Fibroblast of the aortic adventitia (primary cell): Measurements from ENCODE around the gene ZNF26. TPM values are rescaled to one million over a fixed set of nuclear protein-coding genes. Genes with fewer than 3 reads are reported as not detected.
A peak's percentile ranks its signal among the peaks of the same experiment; 100 is the strongest.

Experiments
- DNase-seq: peaks from one replicate; pipeline ENCODE4 v3.0.0-alpha.2; 2010; ENCODE audit warnings: low read depth
- H3K4me3 ChIP-seq: 2 replicates; pipeline ENCODE4 v1.5.1; 2011; ENCODE audit warnings: low read depth, mild to moderate bottlenecking, control low read depth, low read length, moderate library complexity
- CTCF ChIP-seq: IDR thresholded peaks from 2 replicates; pipeline ENCODE4 v1.5.1; 2011; ENCODE audit warnings: mild to moderate bottlenecking, low read length, control low read depth, inconsistent platforms; ENCODE audit not compliant: insufficient read depth
- total RNA-seq: library from RNA; depleted of rRNA; stranded (reverse); fragments of >200 nt; gene quantifications from 2 replicates; pipeline ENCODE4 v1.2.3, GENCODE V29; 2012; ENCODE audit warnings: low replicate concordance

Gene ZNF26
- total RNA-seq, 1 donor = 14.0 TPM

- no peak overlapping the region for H3K4me3 ChIP-seq
- TF ChIP-seq CTCF = no peak
- DNase-seq = no peak
Measured at GRCh38 chr12:132998741-132999140, 12.6 kb downstream of the ZNF26 start.

GRCh38 chr12:133010657-133011297, 24.6 kb downstream of the ZNF26 start:
- peak; percentile 3 for DNase-seq
- TF ChIP-seq CTCF = no peak
- no peak overlapping the region for H3K4me3 ChIP-seq

- no peak for DNase-seq
- no peak for TF ChIP-seq CTCF
- H3K4me3 ChIP-seq = no peak overlapping the region
Measured at GRCh38 chr12:133023566-133023965, 37.4 kb downstream of the ZNF26 start.

- no peak overlapping the region for H3K4me3 ChIP-seq
- no peak for DNase-seq
- no peak for TF ChIP-seq CTCF
Measured at GRCh38 chr12:133026996-133027395, 40.8 kb downstream of the ZNF26 start.

GRCh38 chr12:133037207-133038005, 51.2 kb downstream of the ZNF26 start, which contains the start of gene ZNF84:
ZNF84 (plus strand) TSS chr12:133037509; CDS start chr12:133041468, 3,959 bp downstream.
- peak within 1 kb of the TSS; percentile 77 for H3K4me3 ChIP-seq
- TF ChIP-seq CTCF = no peak
- DNase-seq = peak; percentile 98

GRCh38 chr12:133038118-133038709, 52.0 kb downstream of the ZNF26 start:
- no peak for DNase-seq
- no peak for TF ChIP-seq CTCF
- H3K4me3 ChIP-seq = peak overlapping the region; percentile 77
